Ectodermal cell (in vitro differentiated cells): ENCODE measurements around the gene INAFM2.

Experiments
- H3K27ac ChIP-seq: 2 replicates; pipeline ENCODE4 v1.7.0; 2013; ENCODE audit warnings: mild to moderate bottlenecking, low read depth, low read length; ENCODE audit not compliant: insufficient read depth, poor library complexity, severe bottlenecking
- H3K27me3 ChIP-seq: 2 replicates; pipeline ENCODE4 v1.7.0; 2013; ENCODE audit warnings: mild to moderate bottlenecking, low read length; ENCODE audit not compliant: insufficient read depth, control insufficient read depth, poor library complexity, severe bottlenecking
- H3K36me3 ChIP-seq: one replicate; pipeline ENCODE4 v1.7.0; 2013; ENCODE audit warnings: low read length; ENCODE audit not compliant: control insufficient read depth, insufficient read depth
- H3K4me1 ChIP-seq: one replicate; pipeline ENCODE4 v1.7.0; 2013; ENCODE audit warnings: low read length; ENCODE audit not compliant: control insufficient read depth, insufficient read depth
- H3K4me3 ChIP-seq: 2 replicates; pipeline ENCODE4 v1.7.0; 2013; ENCODE audit warnings: low read depth, low read length, control low read depth; ENCODE audit not compliant: insufficient read depth
- H3K9me3 ChIP-seq: 2 replicates; pipeline ENCODE4 v1.7.0; 2013; ENCODE audit warnings: mild to moderate bottlenecking, low read length, moderate library complexity; ENCODE audit not compliant: control insufficient read depth
- WGBS, 2 experiments: methylation state at CpG; one replicate each; pipeline ENCODE4 v1.1.7; 2013; ENCODE audit warnings: missing lambda C conversion rate in 2 of 2; 5-methylcytosine and 5-hydroxymethylcytosine counted together

Gene INAFM2

GRCh38 chr15:40334541-40334940, 11.0 kb downstream of the INAFM2 start:
- H3K27me3 ChIP-seq = no peaks in the 10 kb centered on the region
- no peak overlapping the region for H3K27ac ChIP-seq
- no peaks in the 10 kb centered on the region for H3K36me3 ChIP-seq
- no peak overlapping the region for H3K4me3 ChIP-seq
- H3K9me3 ChIP-seq = no peaks in the 10 kb centered on the region
- H3K4me1 ChIP-seq = peaks cover 8% of the 10 kb centered on the region
- WGBS, 2 experiments = 91 to 96% methylated on average over 3 of the region's 3 CpGs

- Histone ChIP-seq H3K27ac (no peak overlapping the region), H3K4me1 (peaks cover 14% of the 10 kb centered on the region)
- 85% methylated on average over 26 of the region's 26 CpGs for WGBS, 2 experiments
Observed at GRCh38 chr15:40334941-40335795, 11.7 kb downstream of the INAFM2 start.

GRCh38 chr15:40335938-40336743, 12.6 kb downstream of the INAFM2 start:
- Histone ChIP-seq H3K9me3 (no peaks in the 10 kb centered on the region), H3K27ac (no peak overlapping the region), H3K4me3 (no peak overlapping the region), H3K4me1 (peaks cover 24% of the 10 kb centered on the region), H3K36me3 (no peaks in the 10 kb centered on the region), H3K27me3 (no peaks in the 10 kb centered on the region)
- WGBS, 2 experiments = 84 to 91% methylated on average over 11 to 13 of the region's 13 CpGs

More at GRCh38 chr15:40334941-40335795, 11.7 kb downstream of the INAFM2 start:
- H3K9me3 ChIP-seq = no peaks in the 10 kb centered on the region
- no peaks in the 10 kb centered on the region for H3K27me3 ChIP-seq
- H3K36me3 ChIP-seq = no peaks in the 10 kb centered on the region
- H3K4me3 ChIP-seq = no peak overlapping the region

- 36 to 44% methylated on average over 5 of the region's 5 CpGs for WGBS, 2 experiments
- Histone ChIP-seq H3K4me1 (peaks cover 26% of the 10 kb centered on the region), H3K4me3 (no peak overlapping the region), H3K9me3 (no peaks in the 10 kb centered on the region), H3K27ac (no peak overlapping the region), H3K36me3 (no peaks in the 10 kb centered on the region), H3K27me3 (no peaks in the 10 kb centered on the region)
Observed at GRCh38 chr15:40336744-40337122, 13.2 kb downstream of the INAFM2 start.

GRCh38 chr15:40337597-40337996, 14.1 kb downstream of the INAFM2 start:
- no peak overlapping the region for H3K4me3 ChIP-seq
- no peak overlapping the region for H3K27ac ChIP-seq
- H3K4me1 ChIP-seq = peaks cover 26% of the 10 kb centered on the region
- H3K9me3 ChIP-seq = no peaks in the 10 kb centered on the region
- no peaks in the 10 kb centered on the region for H3K27me3 ChIP-seq
- WGBS, 2 experiments = 72 to 75% methylated on average over 19 of the region's 19 CpGs
- H3K36me3 ChIP-seq = no peaks in the 10 kb centered on the region

GRCh38 chr15:40338041-40338657, 14.7 kb downstream of the INAFM2 start:
- Histone ChIP-seq H3K27me3 (no peaks in the 10 kb centered on the region), H3K4me1 (peaks cover 26% of the 10 kb centered on the region), H3K4me3 (no peak overlapping the region), H3K36me3 (no peaks in the 10 kb centered on the region), H3K9me3 (no peaks in the 10 kb centered on the region), H3K27ac (no peak overlapping the region)
- WGBS, 2 experiments = 38 to 39% methylated on average over 11 of the region's 11 CpGs

- 87 to 88% methylated on average over 11 of the region's 11 CpGs for WGBS, 2 experiments
- no peaks in the 10 kb centered on the region for H3K27me3 ChIP-seq
- H3K4me3 ChIP-seq = no peak overlapping the region
- H3K9me3 ChIP-seq = no peaks in the 10 kb centered on the region
- no peaks in the 10 kb centered on the region for H3K36me3 ChIP-seq
- no peak overlapping the region for H3K27ac ChIP-seq
- H3K4me1 ChIP-seq = peaks cover 22% of the 10 kb centered on the region
Observed at GRCh38 chr15:40338921-40339620, 15.6 kb downstream of the INAFM2 start.

- H3K4me3 ChIP-seq = no peak overlapping the region
- H3K4me1 ChIP-seq = peaks cover 19% of the 10 kb centered on the region
- 84 to 86% methylated on average over 7 of the region's 7 CpGs for WGBS, 2 experiments
Observed at GRCh38 chr15:40339621-40339945, 16.1 kb downstream of the INAFM2 start.

GRCh38 chr15:40340038-40340739, 16.7 kb downstream of the INAFM2 start:
- H3K27me3 ChIP-seq = no peaks in the 10 kb centered on the region
- 75 to 76% methylated on average over 14 of the region's 14 CpGs for WGBS, 2 experiments
- no peak overlapping the region for H3K4me3 ChIP-seq
- H3K27ac ChIP-seq = no peak overlapping the region
- no peaks in the 10 kb centered on the region for H3K36me3 ChIP-seq
- no peaks in the 10 kb centered on the region for H3K9me3 ChIP-seq
- H3K4me1 ChIP-seq = peaks cover 19% of the 10 kb centered on the region

More at GRCh38 chr15:40339621-40339945, 16.1 kb downstream of the INAFM2 start:
- H3K36me3 ChIP-seq = no peaks in the 10 kb centered on the region
- no peaks in the 10 kb centered on the region for H3K9me3 ChIP-seq
- H3K27me3 ChIP-seq = no peaks in the 10 kb centered on the region
- no peak overlapping the region for H3K27ac ChIP-seq
